ENCODE results near the gene RAB6B.

DNA sequence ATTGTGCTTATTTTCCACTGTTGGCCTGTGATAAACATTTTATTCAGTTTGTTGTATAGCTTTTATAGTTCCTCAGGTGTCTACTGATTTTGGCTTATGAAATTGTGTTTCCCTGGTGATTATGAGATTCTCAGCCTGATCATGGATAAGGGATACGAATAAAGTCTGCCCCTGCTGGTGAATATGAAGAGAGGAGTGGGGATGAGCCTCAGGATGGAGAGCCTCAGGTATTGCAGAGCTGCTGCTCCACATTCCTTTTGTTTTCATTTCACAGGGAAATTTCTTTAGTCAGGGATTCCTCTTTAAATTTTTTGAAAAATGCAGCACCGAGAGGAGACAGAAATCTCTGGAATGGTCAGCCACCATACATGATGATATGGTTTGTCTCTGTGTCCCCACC is 14.7 kb upstream of the RAB6B start:
- TF ChIP-seq, protein P1, sequence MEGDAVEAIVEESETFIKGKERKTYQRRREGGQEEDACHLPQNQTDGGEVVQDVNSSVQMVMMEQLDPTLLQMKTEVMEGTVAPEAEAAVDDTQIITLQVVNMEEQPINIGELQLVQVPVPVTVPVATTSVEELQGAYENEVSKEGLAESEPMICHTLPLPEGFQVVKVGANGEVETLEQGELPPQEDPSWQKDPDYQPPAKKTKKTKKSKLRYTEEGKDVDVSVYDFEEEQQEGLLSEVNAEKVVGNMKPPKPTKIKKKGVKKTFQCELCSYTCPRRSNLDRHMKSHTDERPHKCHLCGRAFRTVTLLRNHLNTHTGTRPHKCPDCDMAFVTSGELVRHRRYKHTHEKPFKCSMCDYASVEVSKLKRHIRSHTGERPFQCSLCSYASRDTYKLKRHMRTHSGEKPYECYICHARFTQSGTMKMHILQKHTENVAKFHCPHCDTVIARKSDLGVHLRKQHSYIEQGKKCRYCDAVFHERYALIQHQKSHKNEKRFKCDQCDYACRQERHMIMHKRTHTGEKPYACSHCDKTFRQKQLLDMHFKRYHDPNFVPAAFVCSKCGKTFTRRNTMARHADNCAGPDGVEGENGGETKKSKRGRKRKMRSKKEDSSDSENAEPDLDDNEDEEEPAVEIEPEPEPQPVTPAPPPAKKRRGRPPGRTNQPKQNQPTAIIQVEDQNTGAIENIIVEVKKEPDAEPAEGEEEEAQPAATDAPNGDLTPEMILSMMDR (IDR thresholded peaks at IDR 0.05 in 2 of 3, conservative IDR thresholded peaks at IDR 0.05 in 1 of 3; ENCODE audit: borderline replicate concordance in 1 of 3, insufficient read depth in 1 of 3, low read depth in 2 of 3, low read length in 2 of 3): peak in 2 of 3 experiments; percentile 47 to 59; a peak in 4 of 6 replicates
- TF ChIP-seq POLR2A (IDR thresholded peaks at IDR 0.05; ENCODE audit: borderline replicate concordance, extremely low read depth, insufficient read depth, insufficient read length) (no peak), EZH2 (IDR thresholded peaks at IDR 0.05) (no peak), TCF7L2 (IDR thresholded peaks at IDR 0.05; ENCODE audit: borderline replicate concordance, extremely low read depth, insufficient read depth, insufficient read length) (no peak), CBX3 (IDR thresholded peaks at IDR 0.05; ENCODE audit: low read depth) (no peak), ELF1 (IDR thresholded peaks at IDR 0.05; ENCODE audit: borderline replicate concordance, low read depth) (no peak), SP1 (IDR thresholded peaks at IDR 0.05; ENCODE audit: low read depth) (no peak), SRF (IDR thresholded peaks at IDR 0.05; ENCODE audit: low read depth) (no peak), YY1 (IDR thresholded peaks at IDR 0.05; ENCODE audit: extremely low read depth, insufficient replicate concordance, low read depth, low read length) (no peak), EGR1 (IDR thresholded peaks at IDR 0.05; ENCODE audit: low read depth) (no peak), FOSL1 (IDR thresholded peaks at IDR 0.05; ENCODE audit: low read depth) (no peak)

Measured in HCT116 (cell line).